Measurements from ENCODE around the gene ACBD5.

- TF ChIP-seq, protein P1, sequence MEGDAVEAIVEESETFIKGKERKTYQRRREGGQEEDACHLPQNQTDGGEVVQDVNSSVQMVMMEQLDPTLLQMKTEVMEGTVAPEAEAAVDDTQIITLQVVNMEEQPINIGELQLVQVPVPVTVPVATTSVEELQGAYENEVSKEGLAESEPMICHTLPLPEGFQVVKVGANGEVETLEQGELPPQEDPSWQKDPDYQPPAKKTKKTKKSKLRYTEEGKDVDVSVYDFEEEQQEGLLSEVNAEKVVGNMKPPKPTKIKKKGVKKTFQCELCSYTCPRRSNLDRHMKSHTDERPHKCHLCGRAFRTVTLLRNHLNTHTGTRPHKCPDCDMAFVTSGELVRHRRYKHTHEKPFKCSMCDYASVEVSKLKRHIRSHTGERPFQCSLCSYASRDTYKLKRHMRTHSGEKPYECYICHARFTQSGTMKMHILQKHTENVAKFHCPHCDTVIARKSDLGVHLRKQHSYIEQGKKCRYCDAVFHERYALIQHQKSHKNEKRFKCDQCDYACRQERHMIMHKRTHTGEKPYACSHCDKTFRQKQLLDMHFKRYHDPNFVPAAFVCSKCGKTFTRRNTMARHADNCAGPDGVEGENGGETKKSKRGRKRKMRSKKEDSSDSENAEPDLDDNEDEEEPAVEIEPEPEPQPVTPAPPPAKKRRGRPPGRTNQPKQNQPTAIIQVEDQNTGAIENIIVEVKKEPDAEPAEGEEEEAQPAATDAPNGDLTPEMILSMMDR (tag by site-specific recombination; IDR thresholded peaks at IDR 0.05): no peak
- TF ChIP-seq, protein P2, sequence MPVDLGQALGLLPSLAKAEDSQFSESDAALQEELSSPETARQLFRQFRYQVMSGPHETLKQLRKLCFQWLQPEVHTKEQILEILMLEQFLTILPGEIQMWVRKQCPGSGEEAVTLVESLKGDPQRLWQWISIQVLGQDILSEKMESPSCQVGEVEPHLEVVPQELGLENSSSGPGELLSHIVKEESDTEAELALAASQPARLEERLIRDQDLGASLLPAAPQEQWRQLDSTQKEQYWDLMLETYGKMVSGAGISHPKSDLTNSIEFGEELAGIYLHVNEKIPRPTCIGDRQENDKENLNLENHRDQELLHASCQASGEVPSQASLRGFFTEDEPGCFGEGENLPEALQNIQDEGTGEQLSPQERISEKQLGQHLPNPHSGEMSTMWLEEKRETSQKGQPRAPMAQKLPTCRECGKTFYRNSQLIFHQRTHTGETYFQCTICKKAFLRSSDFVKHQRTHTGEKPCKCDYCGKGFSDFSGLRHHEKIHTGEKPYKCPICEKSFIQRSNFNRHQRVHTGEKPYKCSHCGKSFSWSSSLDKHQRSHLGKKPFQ (tag by site-specific recombination; IDR thresholded peaks at IDR 0.05): no peak
- TF ChIP-seq, protein P3, sequence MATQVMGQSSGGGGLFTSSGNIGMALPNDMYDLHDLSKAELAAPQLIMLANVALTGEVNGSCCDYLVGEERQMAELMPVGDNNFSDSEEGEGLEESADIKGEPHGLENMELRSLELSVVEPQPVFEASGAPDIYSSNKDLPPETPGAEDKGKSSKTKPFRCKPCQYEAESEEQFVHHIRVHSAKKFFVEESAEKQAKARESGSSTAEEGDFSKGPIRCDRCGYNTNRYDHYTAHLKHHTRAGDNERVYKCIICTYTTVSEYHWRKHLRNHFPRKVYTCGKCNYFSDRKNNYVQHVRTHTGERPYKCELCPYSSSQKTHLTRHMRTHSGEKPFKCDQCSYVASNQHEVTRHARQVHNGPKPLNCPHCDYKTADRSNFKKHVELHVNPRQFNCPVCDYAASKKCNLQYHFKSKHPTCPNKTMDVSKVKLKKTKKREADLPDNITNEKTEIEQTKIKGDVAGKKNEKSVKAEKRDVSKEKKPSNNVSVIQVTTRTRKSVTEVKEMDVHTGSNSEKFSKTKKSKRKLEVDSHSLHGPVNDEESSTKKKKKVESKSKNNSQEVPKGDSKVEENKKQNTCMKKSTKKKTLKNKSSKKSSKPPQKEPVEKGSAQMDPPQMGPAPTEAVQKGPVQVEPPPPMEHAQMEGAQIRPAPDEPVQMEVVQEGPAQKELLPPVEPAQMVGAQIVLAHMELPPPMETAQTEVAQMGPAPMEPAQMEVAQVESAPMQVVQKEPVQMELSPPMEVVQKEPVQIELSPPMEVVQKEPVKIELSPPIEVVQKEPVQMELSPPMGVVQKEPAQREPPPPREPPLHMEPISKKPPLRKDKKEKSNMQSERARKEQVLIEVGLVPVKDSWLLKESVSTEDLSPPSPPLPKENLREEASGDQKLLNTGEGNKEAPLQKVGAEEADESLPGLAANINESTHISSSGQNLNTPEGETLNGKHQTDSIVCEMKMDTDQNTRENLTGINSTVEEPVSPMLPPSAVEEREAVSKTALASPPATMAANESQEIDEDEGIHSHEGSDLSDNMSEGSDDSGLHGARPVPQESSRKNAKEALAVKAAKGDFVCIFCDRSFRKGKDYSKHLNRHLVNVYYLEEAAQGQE (tag by site-specific recombination; IDR thresholded peaks at IDR 0.05): no peak
- TF ChIP-seq ZNF660 (tag by site-specific recombination; IDR thresholded peaks at IDR 0.05): no peak
These were observed 44.5 kb upstream of the ACBD5 start for GRCh38 chr10:27285093-27285492.
